GM19455 (cell line): Measurements from ENCODE around the gene MINDY4B.

ENCODE experiments used
- ATAC-seq: cut with Tn5 transposase; IDR thresholded peaks from one replicate; pipeline ENCODE4 v1.9.1; 2021; ENCODE audit not compliant: unreplicated experiment

MINDY4B gene

DNA sequence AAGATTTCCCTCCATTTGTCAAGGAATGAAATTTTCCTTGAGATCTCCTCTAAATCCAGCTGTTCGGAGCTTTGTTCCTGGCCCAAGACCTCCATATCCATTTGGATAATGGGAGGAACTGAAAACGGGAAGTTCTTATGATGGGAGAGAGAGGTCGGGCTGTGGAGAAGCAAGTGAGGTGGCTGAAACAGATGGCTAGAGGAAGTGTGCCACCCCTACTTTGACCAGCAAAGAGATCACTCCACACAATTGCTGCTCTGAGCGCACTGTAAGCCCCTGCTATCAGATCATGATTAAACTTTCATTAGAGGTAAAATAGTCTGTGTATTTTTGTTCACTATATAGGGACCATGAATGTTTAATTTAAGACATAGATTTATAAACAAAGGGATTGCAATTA lies at the start of gene MINDY4B:
Gene MINDY4B, minus strand, starts transcription at position 101 of the 400 bp plus-strand sequence. Its CDS starts 0 bp downstream, at position 101.
- ATAC-seq: no peak

DNA sequence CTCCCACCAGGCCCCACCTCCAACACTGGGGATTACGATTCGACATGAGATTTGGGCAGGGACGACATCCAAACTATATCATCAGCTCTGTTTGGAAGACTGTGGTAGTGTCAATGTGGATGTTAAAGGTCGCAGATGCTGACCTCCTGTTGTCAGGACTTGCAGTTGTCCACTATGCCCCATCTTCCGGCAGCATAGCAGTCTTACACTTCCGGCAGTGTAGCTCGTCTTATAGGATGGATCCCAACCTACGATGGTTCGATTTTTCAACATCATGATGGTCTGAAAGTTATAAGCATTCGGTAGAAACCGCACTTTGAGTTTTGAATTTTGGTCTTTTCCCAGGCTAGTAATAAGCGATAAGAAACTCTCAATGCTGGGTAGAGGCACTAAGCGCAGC lies 46.7 kb upstream of the MINDY4B start:
- no peak for ATAC-seq

- no peak for ATAC-seq
Observed at GRCh38 chr3:150945226-150946032, 40.2 kb upstream of the MINDY4B start.

- no peak for ATAC-seq
Observed at GRCh38 chr3:150942221-150942620, 37.0 kb upstream of the MINDY4B start.

GRCh38 chr3:150936693-150937092 lies 31.5 kb upstream of the MINDY4B start:
- ATAC-seq: no peak

GRCh38 chr3:150933473-150933995 lies 28.3 kb upstream of the MINDY4B start:
- ATAC-seq: no peak

DNA sequence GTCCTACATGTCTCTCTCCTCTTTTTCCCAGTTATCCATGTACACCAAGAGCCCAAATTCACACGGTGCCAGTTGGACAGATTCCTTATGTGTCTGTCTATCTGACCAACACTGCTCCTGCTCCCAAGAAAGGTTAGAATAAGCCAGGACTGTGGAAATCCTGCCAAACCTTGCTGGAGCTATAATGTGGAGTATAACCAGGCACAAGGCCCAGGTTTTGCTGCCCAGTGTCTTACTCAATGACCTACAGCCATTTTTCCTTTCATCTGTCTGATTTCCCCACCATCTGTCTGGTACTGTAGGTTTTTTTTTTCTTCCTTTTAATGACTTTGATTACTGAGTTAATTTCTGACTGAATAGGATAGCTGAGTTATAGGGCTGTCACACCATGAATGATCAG lies 26.5 kb upstream of the MINDY4B start:
- ATAC-seq: no peak

GRCh38 chr3:150930839-150931238 lies 25.6 kb upstream of the MINDY4B start:
- ATAC-seq: no peak

GRCh38 chr3:150928234-150928633 lies 23.0 kb upstream of the MINDY4B start:
- no peak for ATAC-seq

GRCh38 chr3:150926328-150926727 lies 21.1 kb upstream of the MINDY4B start:
- no peak for ATAC-seq

- ATAC-seq: peak; percentile 91
Observed at GRCh38 chr3:150925751-150926201, 20.5 kb upstream of the MINDY4B start.

DNA sequence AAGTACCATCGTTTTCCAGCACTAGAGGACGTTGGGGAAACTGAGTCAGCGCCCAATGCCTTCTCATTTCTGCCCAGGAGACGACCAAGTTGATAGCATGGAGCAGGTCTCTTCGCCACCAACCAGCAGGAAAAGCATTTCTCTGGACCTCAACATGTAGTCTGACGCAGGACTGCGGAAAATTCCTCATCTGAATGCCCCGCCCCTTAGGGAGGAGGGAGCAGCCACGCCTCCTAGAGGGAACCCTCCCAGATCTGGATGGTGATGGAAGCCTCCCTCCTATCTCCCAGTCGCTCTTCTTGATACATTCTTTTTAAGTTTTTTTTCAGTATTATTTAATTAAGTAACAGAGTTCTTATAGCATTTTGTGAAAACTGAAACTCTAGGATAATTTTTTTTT lies 17.4 kb upstream of the MINDY4B start:
- ATAC-seq: no peak

GRCh38 chr3:150921209-150921608 lies 16.0 kb upstream of the MINDY4B start:
- ATAC-seq: no peak

- no peak for ATAC-seq
Observed at GRCh38 chr3:150920236-150920635, 15.0 kb upstream of the MINDY4B start.

DNA sequence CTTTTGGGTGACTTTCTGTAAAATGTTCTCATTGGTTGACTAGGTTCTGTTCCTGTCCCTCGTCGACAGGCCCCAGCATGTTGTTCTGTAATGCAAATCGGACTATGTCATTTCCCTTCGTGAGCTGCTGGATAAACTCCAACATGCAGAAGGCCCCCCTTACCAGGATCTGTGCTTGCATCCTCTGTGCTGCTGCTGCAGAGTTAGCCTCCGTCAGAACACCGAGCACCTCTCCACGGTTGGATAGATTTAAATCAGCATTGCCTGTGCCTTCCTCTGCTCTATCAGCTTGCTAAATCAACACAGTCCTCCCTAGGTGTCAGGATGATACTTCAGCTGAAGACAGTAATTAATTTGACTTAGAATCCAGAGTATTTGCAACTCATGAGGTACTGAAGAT lies 12.7 kb upstream of the MINDY4B start:
- ATAC-seq: no peak

DNA sequence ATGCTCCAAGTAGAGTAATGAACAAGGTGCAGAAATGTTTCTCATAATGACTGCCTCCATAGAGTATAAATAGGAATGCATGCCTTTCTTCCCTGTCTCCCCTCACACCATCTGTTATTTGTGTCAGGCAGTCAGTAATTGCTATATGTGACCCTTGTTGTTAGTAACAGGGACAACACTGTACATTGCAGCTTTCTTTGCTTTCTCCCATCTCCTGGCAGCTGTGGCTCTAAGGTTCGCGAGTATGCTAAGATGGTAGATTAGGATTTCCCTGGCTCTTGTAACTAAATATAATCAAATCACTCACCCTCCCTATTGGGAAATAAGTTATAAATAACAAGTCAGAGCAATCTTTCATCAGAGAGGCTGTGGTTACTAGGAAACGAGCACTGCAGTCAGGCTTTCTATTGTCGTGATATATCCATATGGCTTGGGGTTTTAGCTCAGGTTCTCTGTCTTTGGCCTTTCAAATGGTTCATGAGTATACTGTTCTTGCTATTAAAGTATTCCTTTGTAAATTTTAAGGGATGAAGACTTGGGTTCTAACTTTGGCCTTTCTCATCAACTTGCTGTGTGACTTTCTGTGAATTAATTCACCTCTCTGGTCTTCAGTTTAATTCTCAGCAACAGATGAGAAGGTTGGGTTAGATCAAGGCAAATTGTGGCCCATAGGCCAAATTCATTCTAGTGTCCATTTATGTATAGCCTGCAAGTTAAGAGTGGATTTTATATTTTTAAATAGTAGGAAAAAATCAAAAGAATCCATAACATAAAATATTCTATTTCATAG lies 8.1 kb upstream of the MINDY4B start:
- ATAC-seq: no peak

GRCh38 chr3:150912501-150912900 lies 7.3 kb upstream of the MINDY4B start:
- peak; percentile 77 for ATAC-seq

DNA sequence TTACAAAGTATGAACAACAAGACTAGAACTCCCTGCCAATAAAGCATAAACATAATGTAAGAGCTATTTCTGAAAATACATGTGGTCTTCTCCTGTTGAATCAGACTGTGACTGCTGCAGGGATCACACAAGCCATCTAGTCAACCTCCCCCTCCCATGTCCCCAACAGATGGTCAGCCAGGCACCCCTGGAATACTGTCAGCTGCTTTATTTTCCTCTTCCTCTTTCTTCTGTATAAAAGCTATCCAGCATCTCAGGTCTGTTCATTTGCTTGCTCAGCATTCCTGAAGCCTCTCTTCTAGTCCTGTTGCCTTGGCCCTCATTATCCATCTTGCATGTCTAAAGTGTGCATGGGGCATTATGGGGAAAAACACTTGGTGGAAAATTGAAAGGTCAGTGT lies 6.5 kb upstream of the MINDY4B start:
- no peak for ATAC-seq

DNA sequence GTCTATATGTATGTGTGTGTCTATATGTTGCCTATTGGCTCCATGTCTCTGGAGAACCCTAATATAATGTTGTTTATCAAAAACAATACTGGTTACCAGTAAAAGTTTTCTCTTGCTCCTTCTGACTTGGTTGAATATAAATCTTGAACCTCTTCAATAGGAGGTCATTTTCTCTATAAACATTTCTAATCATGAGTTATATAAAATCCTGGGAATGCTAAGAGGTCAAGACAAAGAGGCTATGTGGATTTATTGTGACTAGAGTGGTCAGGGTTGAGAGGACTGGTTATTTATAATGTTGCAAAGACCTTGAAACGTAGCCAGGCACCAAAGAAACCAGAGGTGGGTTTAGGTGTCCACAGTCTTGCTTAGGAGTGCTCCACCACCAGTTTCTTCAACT lies 1.2 kb upstream of the MINDY4B start:
- no peak for ATAC-seq

GRCh38 chr3:150905746-150906145 lies 507 bp upstream of the MINDY4B start:
- no peak for ATAC-seq

DNA sequence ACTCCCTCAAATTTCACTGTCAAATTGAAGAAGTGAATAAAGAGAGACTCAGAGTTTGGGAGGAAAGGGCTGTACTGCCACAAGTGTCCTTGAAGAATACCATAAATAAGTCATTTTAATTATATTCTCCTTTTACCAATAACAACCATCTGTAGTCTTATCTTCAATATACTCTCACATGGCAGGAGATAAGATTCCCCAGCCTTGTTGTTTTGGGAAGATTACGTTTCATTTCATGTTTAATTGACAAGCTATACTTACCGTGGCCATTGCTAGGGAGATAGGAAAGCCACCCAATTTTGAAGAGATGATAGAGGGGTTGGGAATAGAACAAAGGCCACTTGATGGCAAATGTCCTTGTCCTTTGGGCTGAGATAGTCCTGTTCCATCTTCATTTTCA lies 2.3 kb downstream of the MINDY4B start:
- no peak for ATAC-seq

DNA sequence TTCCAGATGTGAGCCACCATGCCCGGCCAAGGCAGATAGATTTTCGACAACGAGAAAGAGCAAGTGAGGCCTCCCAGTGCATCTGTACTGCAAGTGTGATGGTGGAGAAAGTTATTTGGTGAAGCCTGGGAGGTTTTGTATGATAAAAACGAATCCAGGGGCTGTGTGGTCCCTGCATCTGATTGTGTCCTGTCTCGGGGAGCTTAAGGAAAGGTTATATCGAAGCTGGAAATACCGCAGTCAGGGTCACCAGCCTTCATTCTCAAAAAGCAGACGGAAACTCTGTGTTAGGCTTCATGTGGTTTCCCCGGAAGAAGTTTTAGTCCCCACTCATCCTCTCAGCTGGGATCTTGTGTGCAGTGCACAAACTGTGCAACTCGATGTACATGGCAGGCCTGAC lies 3.4 kb downstream of the MINDY4B start:
- ATAC-seq: no peak
